HL-60 (cell line): Measurements from ENCODE around the gene PIP4K2A.

ENCODE experiments used
- GABPA ChIP-seq: IDR thresholded peaks from 2 replicates; pipeline ENCODE4 v1.6.1; 2012; ENCODE audit warnings: low read depth
- TF ChIP-seq, protein P1 (sequence below): IDR thresholded peaks from one replicate; pipeline ENCODE4 v1.5.1; 2011; ENCODE audit warnings: low read length, control low read depth, inconsistent platforms; ENCODE audit not compliant: insufficient read depth

DNA sequence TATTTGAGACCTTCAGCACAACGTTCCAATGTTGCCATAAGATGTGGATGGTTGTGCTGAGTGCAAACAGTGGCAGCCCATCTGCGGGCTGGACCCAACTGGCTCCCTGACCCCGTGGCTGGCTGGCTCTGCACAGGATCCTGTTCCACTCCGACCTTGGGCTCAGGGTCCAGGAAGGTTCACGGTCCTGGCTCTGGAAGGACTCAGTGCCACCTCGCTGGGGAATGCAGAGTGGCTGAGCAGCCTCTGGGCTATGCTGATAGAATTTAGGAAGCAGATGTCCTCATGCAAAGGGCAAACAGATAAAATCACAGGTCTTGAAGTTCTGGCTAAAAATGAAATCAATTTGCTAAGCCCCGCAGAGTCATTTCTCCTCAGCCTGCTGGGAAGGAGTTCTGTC lies 171.6 kb downstream of the PIP4K2A start:
- TF ChIP-seq, protein P1, sequence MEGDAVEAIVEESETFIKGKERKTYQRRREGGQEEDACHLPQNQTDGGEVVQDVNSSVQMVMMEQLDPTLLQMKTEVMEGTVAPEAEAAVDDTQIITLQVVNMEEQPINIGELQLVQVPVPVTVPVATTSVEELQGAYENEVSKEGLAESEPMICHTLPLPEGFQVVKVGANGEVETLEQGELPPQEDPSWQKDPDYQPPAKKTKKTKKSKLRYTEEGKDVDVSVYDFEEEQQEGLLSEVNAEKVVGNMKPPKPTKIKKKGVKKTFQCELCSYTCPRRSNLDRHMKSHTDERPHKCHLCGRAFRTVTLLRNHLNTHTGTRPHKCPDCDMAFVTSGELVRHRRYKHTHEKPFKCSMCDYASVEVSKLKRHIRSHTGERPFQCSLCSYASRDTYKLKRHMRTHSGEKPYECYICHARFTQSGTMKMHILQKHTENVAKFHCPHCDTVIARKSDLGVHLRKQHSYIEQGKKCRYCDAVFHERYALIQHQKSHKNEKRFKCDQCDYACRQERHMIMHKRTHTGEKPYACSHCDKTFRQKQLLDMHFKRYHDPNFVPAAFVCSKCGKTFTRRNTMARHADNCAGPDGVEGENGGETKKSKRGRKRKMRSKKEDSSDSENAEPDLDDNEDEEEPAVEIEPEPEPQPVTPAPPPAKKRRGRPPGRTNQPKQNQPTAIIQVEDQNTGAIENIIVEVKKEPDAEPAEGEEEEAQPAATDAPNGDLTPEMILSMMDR = no peak
- no peak for TF ChIP-seq GABPA
